IPS-20b (cell line): ENCODE data around the gene FAM180B.
"Not testable (repeated sequence)": the region's sequence is repeated elsewhere in the genome, so short reads cannot be mapped to it uniquely, and the experiment has no call there.

Source experiments
- H3K27ac ChIP-seq: one replicate; pipeline ENCODE4 v1.5.1; 2013; ENCODE audit warnings: low read length
- H3K27me3 ChIP-seq: 2 replicates; pipeline ENCODE4 v1.6.1; 2013; ENCODE audit warnings: mild to moderate bottlenecking, low read length, inconsistent platforms; ENCODE audit not compliant: insufficient read depth
- H3K36me3 ChIP-seq: 2 replicates; pipeline ENCODE4 v1.6.1; 2013; ENCODE audit warnings: low read depth, mild to moderate bottlenecking, inconsistent platforms, low read length, moderate library complexity; ENCODE audit not compliant: insufficient read depth
- H3K4me1 ChIP-seq: 2 replicates; pipeline ENCODE4 v1.6.1; 2013; ENCODE audit warnings: mild to moderate bottlenecking, control low read depth, inconsistent platforms, low read length, moderate library complexity; ENCODE audit not compliant: insufficient read depth
- H3K4me3 ChIP-seq: 2 replicates; pipeline ENCODE4 v1.5.1; 2013; ENCODE audit warnings: mild to moderate bottlenecking, low read length, inconsistent platforms
- H3K9ac ChIP-seq: 2 replicates; pipeline ENCODE4 v1.6.1; 2013; ENCODE audit warnings: low read depth, mild to moderate bottlenecking, inconsistent platforms, low read length, moderate library complexity
- H3K9me3 ChIP-seq: 2 replicates; pipeline ENCODE4 v1.6.1; 2013; ENCODE audit warnings: mild to moderate bottlenecking, low read depth, low read length, inconsistent platforms; ENCODE audit not compliant: insufficient read depth

FAM180B gene

DNA sequence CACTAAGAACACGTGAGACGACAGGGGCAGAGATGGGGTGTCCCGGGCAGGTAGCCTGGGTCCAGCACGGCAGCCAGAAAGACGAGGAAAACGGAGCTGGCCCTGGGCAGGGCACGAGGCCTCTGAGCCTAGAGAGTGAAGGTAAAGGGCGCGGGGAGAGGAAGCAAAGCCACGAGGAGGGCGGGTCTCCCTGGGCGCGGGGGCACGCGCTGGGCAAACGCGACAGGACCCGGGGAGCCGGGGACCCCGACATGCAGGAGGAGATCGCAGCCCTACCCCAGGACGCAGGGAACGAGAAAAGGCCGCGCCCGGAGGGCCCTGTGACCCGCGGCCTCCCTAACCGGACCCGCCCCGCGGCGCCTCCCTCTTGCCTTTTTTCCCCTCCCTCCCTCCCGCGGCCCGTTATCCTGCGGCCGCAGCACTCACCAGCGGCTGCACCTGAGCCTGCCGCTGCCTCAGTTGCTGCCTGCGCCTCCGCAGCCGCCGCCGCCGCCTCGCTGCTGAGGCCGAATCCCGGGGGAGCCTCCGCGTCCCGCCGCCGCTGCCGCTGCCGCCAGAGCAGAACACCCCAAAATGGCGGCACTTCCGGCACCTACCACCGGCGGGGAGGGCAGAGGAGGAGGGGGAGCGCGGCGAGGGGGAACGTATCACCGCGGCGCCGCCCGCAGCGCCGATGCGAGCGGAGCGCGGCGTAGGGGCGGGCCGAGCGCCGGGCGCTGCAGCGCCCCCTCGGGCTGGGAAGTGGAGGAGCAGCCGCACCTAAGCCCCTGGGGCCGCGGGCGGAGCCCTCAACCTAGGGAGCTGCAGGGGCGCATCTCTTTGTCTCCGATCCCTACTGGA lies 33.7 kb upstream of the FAM180B start, which contains the start of gene CELF1:
Gene CELF1, minus strand, starts transcription at position 567 of the 840 bp plus-strand sequence. CDS start 53,609 bp downstream, outside the sequence.
- Histone ChIP-seq H3K9me3 (no peaks in the 10 kb centered on the region), H3K4me3 (peak within 1 kb of the TSS; percentile 84), H3K27me3 (no peaks in the 10 kb centered on the region), H3K9ac (peak within 1 kb of the TSS; percentile 92), H3K4me1 (peaks cover 13% of the 10 kb centered on the region), H3K36me3 (peaks cover 20% of the 10 kb centered on the region; the same call in 1 of the 2 replicates), H3K27ac (peak within 1 kb of the TSS; percentile 73)

GRCh38 chr11:47553406-47553743 lies 33.1 kb upstream of the FAM180B start:
- Histone ChIP-seq H3K4me1 (peaks cover 13% of the 10 kb centered on the region), H3K27ac (peak overlapping the region; percentile 57), H3K36me3 (peaks cover 20% of the 10 kb centered on the region; the same call in 1 of the 2 replicates)

DNA sequence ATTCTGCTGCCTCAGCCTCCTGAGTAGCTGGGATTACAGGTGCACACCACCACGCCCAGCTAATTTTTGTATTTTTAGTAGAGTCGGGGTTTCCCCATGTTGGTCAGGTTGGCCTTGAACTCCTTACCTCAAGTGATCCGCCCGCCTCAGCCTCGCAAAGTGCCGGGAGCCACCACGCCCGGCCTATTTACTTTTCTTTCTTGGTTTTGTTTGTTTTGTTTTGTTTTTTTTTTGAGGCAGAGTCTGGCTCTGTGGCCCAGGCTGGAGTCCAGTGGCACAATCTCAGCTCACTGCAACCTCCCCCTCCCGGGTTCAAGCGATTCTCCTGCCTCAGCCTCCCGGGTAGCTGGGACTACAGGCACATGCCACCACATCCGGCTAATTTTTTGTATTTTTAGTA lies 29.5 kb upstream of the FAM180B start:
- not testable (repeated sequence) for H3K9me3 ChIP-seq, H3K4me1 ChIP-seq, H3K9ac ChIP-seq, H3K36me3 ChIP-seq, H3K4me3 ChIP-seq, H3K27ac ChIP-seq, H3K27me3 ChIP-seq

More at GRCh38 chr11:47553406-47553743, 33.1 kb upstream of the FAM180B start:
- Histone ChIP-seq H3K27me3 (no peaks in the 10 kb centered on the region), H3K9ac (peak overlapping the region; percentile 92), H3K9me3 (no peaks in the 10 kb centered on the region), H3K4me3 (peak overlapping the region; percentile 82)

DNA sequence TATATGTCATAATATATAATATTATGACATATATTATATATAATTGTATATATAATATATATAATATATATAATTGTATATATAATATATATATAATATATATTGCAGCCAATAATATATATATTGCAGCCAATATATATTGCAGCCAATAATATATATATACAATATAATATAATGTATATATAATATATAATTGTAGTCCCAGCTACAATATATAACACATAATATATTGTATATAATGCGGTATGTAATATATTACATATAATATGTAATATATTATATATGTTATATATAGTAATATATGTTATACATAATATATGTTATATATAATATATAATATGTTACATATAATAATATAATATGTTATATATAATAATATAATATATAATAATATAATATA lies 27.8 kb upstream of the FAM180B start:
- H3K27ac ChIP-seq: no peak overlapping the region
- no peaks in the 10 kb centered on the region for H3K36me3 ChIP-seq
- H3K4me3 ChIP-seq: no peak overlapping the region
- H3K27me3 ChIP-seq: no peaks in the 10 kb centered on the region
- no peak overlapping the region for H3K9ac ChIP-seq
- no peaks in the 10 kb centered on the region for H3K9me3 ChIP-seq
- peaks cover 5% of the 10 kb centered on the region for H3K4me1 ChIP-seq

DNA sequence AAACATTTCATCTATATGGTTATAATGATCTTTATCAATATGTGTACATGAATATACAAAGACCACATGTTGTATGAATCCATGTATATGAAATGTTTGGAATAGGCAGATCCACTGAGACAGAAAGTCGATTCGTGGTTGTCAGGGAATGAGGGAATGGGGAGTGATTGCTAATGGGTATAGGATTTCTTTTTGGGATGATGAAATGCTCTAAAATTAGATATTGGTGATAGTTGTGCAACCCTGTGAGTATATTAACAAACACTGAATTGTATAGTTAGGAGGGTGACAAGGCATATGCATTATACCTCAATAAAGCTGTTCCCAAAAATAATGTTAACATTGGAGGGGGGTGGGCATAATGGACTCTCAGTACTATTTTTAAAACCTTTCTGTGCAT lies 26.1 kb upstream of the FAM180B start:
- Histone ChIP-seq H3K36me3 (no peaks in the 10 kb centered on the region), H3K9ac (no peak overlapping the region), H3K9me3 (no peaks in the 10 kb centered on the region), H3K27ac (no peak overlapping the region), H3K4me3 (no peak overlapping the region), H3K27me3 (no peaks in the 10 kb centered on the region), H3K4me1 (no peaks in the 10 kb centered on the region; the same call in 1 of the 2 replicates)

DNA sequence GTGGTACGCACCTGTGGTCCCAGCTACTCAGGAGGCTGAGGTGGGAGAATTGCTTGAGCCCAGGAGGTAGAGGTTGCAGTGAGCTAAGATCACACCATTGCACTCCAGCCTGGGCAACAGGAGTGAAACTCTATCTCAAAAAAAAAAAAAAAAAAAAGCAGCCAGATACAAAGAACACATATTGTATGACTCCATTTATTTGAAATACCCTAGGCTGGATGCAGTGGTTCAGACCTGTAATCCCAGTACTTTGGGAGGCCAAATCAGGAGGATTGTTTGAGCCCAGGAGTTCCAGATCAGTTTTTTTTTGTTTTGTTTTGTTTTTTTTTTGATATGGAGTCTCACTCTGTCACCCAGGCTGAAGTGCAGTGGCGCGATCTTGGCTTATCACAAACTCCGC lies 24.1 kb upstream of the FAM180B start:
- not testable (repeated sequence) for H3K36me3 ChIP-seq, H3K9me3 ChIP-seq, H3K27me3 ChIP-seq, H3K4me3 ChIP-seq, H3K27ac ChIP-seq, H3K9ac ChIP-seq, H3K4me1 ChIP-seq

- H3K4me1 ChIP-seq, H3K9me3 ChIP-seq, H3K27ac ChIP-seq, H3K4me3 ChIP-seq, H3K9ac ChIP-seq, H3K27me3 ChIP-seq, H3K36me3 ChIP-seq: not testable (repeated sequence)
These were observed 22.1 kb upstream of the FAM180B start for GRCh38 chr11:47564366-47564765.

DNA sequence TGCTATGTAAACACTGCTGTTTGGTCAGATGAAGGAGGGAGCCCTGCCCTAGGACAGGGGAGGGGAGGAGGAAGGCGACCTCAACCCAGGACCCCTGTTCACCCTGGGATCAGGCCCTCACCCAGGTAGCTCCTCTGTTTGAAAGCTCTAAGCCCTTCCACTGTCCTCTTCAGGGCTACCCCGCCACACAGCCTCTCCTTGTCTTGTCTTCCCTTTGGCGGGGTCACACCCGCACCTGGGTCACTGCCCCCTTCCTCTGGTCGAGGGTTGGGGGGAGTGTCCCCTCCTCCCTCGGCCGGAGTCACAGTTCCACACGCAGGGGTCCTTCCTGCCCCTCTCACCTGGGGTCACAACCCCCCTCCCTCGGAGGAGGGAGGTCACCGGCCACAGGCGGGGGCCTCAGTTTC lies 21.5 kb upstream of the FAM180B start:
- H3K27ac ChIP-seq: no peak overlapping the region
- H3K9me3 ChIP-seq: no peaks in the 10 kb centered on the region
- no peaks in the 10 kb centered on the region; the same call in 1 of the 2 replicates for H3K4me1 ChIP-seq
- H3K4me3 ChIP-seq: peak overlapping the region; percentile 95
- peaks cover 7% of the 10 kb centered on the region for H3K36me3 ChIP-seq
- H3K27me3 ChIP-seq: peaks cover 3% of the 10 kb centered on the region; the same call in 1 of the 2 replicates
- peak overlapping the region; percentile 97 for H3K9ac ChIP-seq

- no peaks in the 10 kb centered on the region for H3K9me3 ChIP-seq
These were observed 20.9 kb upstream of the FAM180B start, which contains the start of gene PTPMT1 for GRCh38 chr11:47565340-47566148. PTPMT1 (plus strand) TSS chr11:47565599; CDS start chr11:47565623, 24 bp downstream.

GRCh38 chr11:47566149-47566698 lies 20.3 kb upstream of the FAM180B start:
- peaks cover 20% of the 10 kb centered on the region for H3K36me3 ChIP-seq
- no peaks in the 10 kb centered on the region; the same call in 1 of the 2 replicates for H3K4me1 ChIP-seq
- H3K4me3 ChIP-seq: peak overlapping the region; percentile 95
- H3K27me3 ChIP-seq: peaks cover 3% of the 10 kb centered on the region; the same call in 1 of the 2 replicates
- peak overlapping the region; percentile 71 for H3K27ac ChIP-seq
- peak overlapping the region; percentile 97 for H3K9ac ChIP-seq
- H3K9me3 ChIP-seq: no peaks in the 10 kb centered on the region

More at GRCh38 chr11:47565340-47566148, 20.9 kb upstream of the FAM180B start, which contains the start of gene PTPMT1:
- peaks cover 3% of the 10 kb centered on the region; the same call in 1 of the 2 replicates for H3K27me3 ChIP-seq
- H3K9ac ChIP-seq: peak within 1 kb of the TSS; percentile 97
- H3K4me1 ChIP-seq: no peaks in the 10 kb centered on the region; the same call in 1 of the 2 replicates
- peaks cover 13% of the 10 kb centered on the region for H3K36me3 ChIP-seq
- peak within 1 kb of the TSS; percentile 95 for H3K4me3 ChIP-seq
- peak within 1 kb of the TSS; percentile 71 for H3K27ac ChIP-seq

GRCh38 chr11:47569646-47570045 lies 16.8 kb upstream of the FAM180B start:
- H3K36me3 ChIP-seq: peaks cover 54% of the 10 kb centered on the region
- H3K27ac ChIP-seq: no peak overlapping the region
- H3K4me1 ChIP-seq: no peaks in the 10 kb centered on the region; the same call in 1 of the 2 replicates
- H3K9me3 ChIP-seq: no peaks in the 10 kb centered on the region
- no peak overlapping the region for H3K9ac ChIP-seq
- no peak overlapping the region for H3K4me3 ChIP-seq
- H3K27me3 ChIP-seq: peaks cover 3% of the 10 kb centered on the region; the same call in 1 of the 2 replicates
